K562 (cell line): Measurements from ENCODE around the gene VCX3B. TPM values are rescaled to one million over a fixed set of nuclear protein-coding genes. Genes with fewer than 3 reads are reported as not detected.
"Not testable (repeated sequence)": the region's sequence is repeated elsewhere in the genome, so short reads cannot be mapped to it uniquely, and the experiment has no call there.

Source experiments
- ATAC-seq: fragments of 200-7000 bp; cut with Tn5 transposase; 3 replicates; pipeline ENCODE4 v1.9.1; 2020; ENCODE audit warnings: moderate library complexity
- Bru-seq: library from RNA; stranded (reverse); fragments of 400-500 nt; gene quantifications from one replicate; lab custom pipeline; 2021; lab: Mats Ljungman, UMichigan
- BruChase-seq, 2 experiments: library from RNA; stranded (reverse); fragments of 400-500 nt; gene quantifications; one replicate each; lab custom pipeline; 2021; lab: Mats Ljungman, UMichigan
- BruUV-seq: library from RNA; stranded (reverse); fragments of 400-500 nt; replicated peaks from 2 replicates; lab custom pipeline; 2021; lab: Mats Ljungman, UMichigan
- CTCF ChIA-PET: fragments of 300-600 bp; formaldehyde crosslinking; extraction: SDS; loops from one replicate; lab custom pipeline; 2021; ENCODE audit warnings: low intra/inter-chr PET ratio; lab: Yijun Ruan, JAX
- POLR2A ChIA-PET: fragments of 300-600, 350-650 bp; sonication (Branson Sonifier 250); formaldehyde crosslinking; extraction: SDS; loops from one replicate; lab custom pipeline; 2021; ENCODE audit warnings: antibody characterized with exemption, inconsistent platforms; lab: Yijun Ruan, JAX
- DNase-seq, 4 experiments: peaks; one replicate each; pipeline versions ENCODE4 v3.0.0 to v3.0.0-alpha.2; 2011 to 2018; ENCODE audit warnings: low spot score in 3 of 4, mixed read lengths in 3 of 4; ENCODE audit errors: extremely low read depth in 1 of 4
- FAIRE-seq: peaks from 2 replicates; lab custom pipeline; 2011; peaks lifted over from hg19 to GRCh38; lab: Jason Lieb, UNC
- H2AFZ ChIP-seq: 2 replicates; pipeline ENCODE4 v1.6.0; 2011; ENCODE audit warnings: low read depth, low read length, control low read depth, inconsistent platforms
- H3K27ac ChIP-seq: fragments of 200-600 bp; 3 replicates; pipeline ENCODE4 v1.8.0; 2011; ENCODE audit warnings: low read depth, mild to moderate bottlenecking, control low read depth, inconsistent platforms, low read length, moderate library complexity, mixed read lengths; ENCODE audit errors: extremely low read depth
- H3K27me3 ChIP-seq, 2 experiments: fragments of 300-600 bp in 1 of 2; 2 replicates in 1 of 2; 3 replicates in 1 of 2; pipeline versions ENCODE4 v1.6.0 to v1.8.0; 2011; ENCODE audit warnings: inconsistent platforms in 2 of 2, low read length in 2 of 2, mild to moderate bottlenecking in 1 of 2, mixed read lengths in 1 of 2, moderate library complexity in 1 of 2; ENCODE audit not compliant: control insufficient read depth in 2 of 2, insufficient read depth in 2 of 2
- H3K36me3 ChIP-seq: fragments of 300-600 bp; 3 replicates; pipeline ENCODE4 v1.8.0; 2011; ENCODE audit warnings: mild to moderate bottlenecking, low read length, inconsistent platforms; ENCODE audit not compliant: control insufficient read depth, insufficient read depth
- H3K4me1 ChIP-seq, 2 experiments: fragments of 200-600 bp in 1 of 2; replicated peaks in 1 of 2; 2 replicates in 1 of 2; 3 replicates in 1 of 2; pipeline versions ENCODE4 v1.5.1 to v1.8.0; 2011; ENCODE audit warnings: inconsistent platforms in 2 of 2, low read length in 2 of 2, mild to moderate bottlenecking in 1 of 2, mixed read lengths in 1 of 2, moderate library complexity in 1 of 2; ENCODE audit not compliant: control insufficient read depth in 2 of 2, insufficient read depth in 2 of 2
- H3K4me2 ChIP-seq: 2 replicates; pipeline ENCODE4 v1.6.1; 2011; ENCODE audit warnings: low read length, control low read depth, inconsistent platforms, mixed read lengths; ENCODE audit not compliant: insufficient read depth
- H3K4me3 ChIP-seq: fragments of 200-600 bp; sonication (generic), shearing (Covaris generic); 2 replicates; pipeline ENCODE4 v1.5.1; 2016; ENCODE audit warnings: control low read depth, inconsistent platforms
- H3K79me2 ChIP-seq: fragments of 200-600 bp; 3 replicates; pipeline ENCODE4 v1.8.0; 2011; ENCODE audit warnings: low read length, inconsistent platforms; ENCODE audit not compliant: control insufficient read depth, insufficient read depth
- H3K9ac ChIP-seq, 2 experiments: 2 replicates each; pipeline versions ENCODE4 v1.6.0 to v1.6.1; 2011; ENCODE audit warnings: low read depth in 2 of 2, low read length in 2 of 2, control low read depth in 1 of 2, inconsistent platforms in 1 of 2, mild to moderate bottlenecking in 1 of 2, mixed read lengths in 1 of 2; ENCODE audit not compliant: insufficient read depth in 1 of 2
- H3K9me1 ChIP-seq: one replicate; pipeline ENCODE4 v1.6.0; 2011; ENCODE audit warnings: inconsistent platforms, mild to moderate bottlenecking, low read length, moderate library complexity; ENCODE audit not compliant: control insufficient read depth, insufficient read depth
- H3K9me3 ChIP-seq: replicated peaks from 2 replicates; pipeline ENCODE4 v1.5.1; 2011; ENCODE audit warnings: low read depth, low read length, inconsistent platforms; ENCODE audit not compliant: control insufficient read depth, insufficient read depth
- H4K20me1 ChIP-seq: replicated peaks from 2 replicates; pipeline ENCODE4 v1.6.1; 2011; ENCODE audit warnings: low read length, inconsistent platforms, mixed read lengths; ENCODE audit not compliant: control insufficient read depth, insufficient read depth
- GATAD2A ChIP-seq: fragments of 450-650 bp; IDR thresholded peaks from 2 replicates; pipeline ENCODE4 v1.6.1; 2017
- SP1 ChIP-seq: sonication (generic); formaldehyde crosslinking; IDR thresholded peaks from 2 replicates; pipeline ENCODE4 v1.8.1; 2022; ENCODE audit warnings: mild to moderate bottlenecking, missing genetic modification reagents
- ZBTB12 ChIP-seq: fragments of 250-450 bp; sonication (Bioruptor Pico); IDR thresholded peaks from 2 replicates; pipeline ENCODE4 v1.4.0; 2020
- ZNF717 ChIP-seq: fragments of 250-450 bp; sonication (Bioruptor Pico); IDR thresholded peaks from 2 replicates; pipeline ENCODE4 v1.5.0; 2021
- ZNF79 ChIP-seq: fragments of 250-450 bp; sonication (Bioruptor Pico); IDR thresholded peaks from 2 replicates; pipeline ENCODE4 v1.4.0; 2020; ENCODE audit warnings: low read depth, mild to moderate bottlenecking, moderate library complexity
- ZZZ3 ChIP-seq: fragments of 450-650 bp; IDR thresholded peaks from 2 replicates; pipeline ENCODE4 v1.6.1; 2016; ENCODE audit warnings: antibody characterized with exemption, mild to moderate bottlenecking, moderate library complexity
- WGBS: fragments of 100-300 bp; shearing (Covaris generic); methylation state at CpG from one replicate; pipeline ENCODE4 v1.1.6; 2016; ENCODE audit warnings: low coverage, mixed read lengths; ENCODE audit not compliant: insufficient coverage; ENCODE audit errors: missing lambda C conversion rate; 5-methylcytosine and 5-hydroxymethylcytosine counted together
- in situ Hi-C: fragments of 300-500 bp; cut with MboI; formaldehyde crosslinking; loops from 4 replicates; pipeline ENCODE4 v1.15.0; 2018; ENCODE audit warnings: inconsistent platforms, mixed read lengths
- intact Hi-C: fragments of 100-400 bp; cut with micrococcal nuclease; formaldehyde crosslinking; loops from 2 replicates; pipeline ENCODE4 v1.14.2; 2022
- long read RNA-seq, 3 experiments: library from polyadenylated mRNA in 2 of 3; library from RNA in 1 of 3; unstranded in 2 of 3; stranded (forward) in 1 of 3; transcript quantifications; one replicate each; pipeline ENCODE4 v2.0.0, GENCODE V29; 2019 to 2022
- polyA minus RNA-seq, 3 experiments: library from RNA; depleted of rRNA, polyadenylated mRNA; stranded (reverse); fragments of >200 nt; gene quantifications; 2 replicates each; pipeline ENCODE4 v1.2.3, GENCODE V29; 2011
- polyA plus RNA-seq, 8 experiments: library from polyadenylated mRNA; depleted of rRNA in 4 of 8; stranded (reverse) in 5 of 8; unstranded in 3 of 8; fragments of >200 nt; fragmentation: Nextera tagmentation in 2 of 8; fragmentation: Illumina TruSeq in 1 of 8; extraction: Ambion mirVana in 2 of 8; extraction: Trizol in 1 of 8; gene quantifications; 2 replicates each; pipeline versions ENCODE4 v1.2.1 to v1.2.3, GENCODE V29; 2011 to 2014; ENCODE audit warnings: inconsistent platforms in 1 of 8, missing spikeins in 1 of 8
- total RNA-seq, 7 experiments: library from RNA; depleted of rRNA in 6 of 7; stranded (reverse); fragments of >200 nt in 6 of 7; fragmentation: Illumina TruSeq in 2 of 7; extraction: Trizol in 2 of 7; gene quantifications; 2 replicates each; pipeline versions ENCODE4 v1.2.1 to v1.2.3, GENCODE V29; 2011 to 2021; ENCODE audit warnings: low replicate concordance in 1 of 7
- TF ChIP-seq, protein P1 (sequence below): fragments of 250-450 bp; sonication (Bioruptor Pico); IDR thresholded peaks from 2 replicates; pipeline ENCODE4 v1.8.0; 2021; ENCODE audit warnings: moderate library complexity, mild to moderate bottlenecking, inconsistent platforms

The VCX3B gene
- total RNA-seq (2011; cell fraction: chromatin; rRNA removed; ENCODE audit: low replicate concordance), result not detected in 2 replicates
- total RNA-seq (2011; cell fraction: nucleolus; rRNA removed), result 0.50 and 0.66 TPM in 2 replicates
- total RNA-seq (2011; cell fraction: nucleoplasm; rRNA removed), result not detected in 2 replicates
- total RNA-seq (2014; rRNA removed) (2.1 and 2.7 TPM in 2 replicates), total RNA-seq (2014; rRNA removed; fragmentation: Illumina TruSeq; extraction: Trizol) (3.6 and 5.5 TPM in 2 replicates), total RNA-seq (2015; rRNA removed; fragmentation: Illumina TruSeq; extraction: Trizol) (11.6 and 14.6 TPM in 2 replicates), total RNA-seq (2021) (2.6 and 4.4 TPM in 2 replicates), polyA plus RNA-seq (2011; rRNA removed) (0.60 and 1.7 TPM in 2 replicates), polyA plus RNA-seq (2014; fragmentation: Illumina TruSeq; extraction: Trizol) (3.2 and 4.3 TPM in 2 replicates), polyA plus RNA-seq (2014; fragmentation: Nextera tagmentation; extraction: Ambion mirVana) (under 1 TPM; 0.27 to 0.35 TPM), polyA plus RNA-seq (2014; rRNA removed) (3.0 and 3.2 TPM in 2 replicates), polyA minus RNA-seq (2011; rRNA and poly(A)+ RNA removed) (1.2 and 5.6 TPM in 2 replicates), Bru-seq, nascent RNA (percentile 29 among the genes with signal in this experiment), BruChase-seq, experiment 1, labeled RNA remaining after a 2-hour chase (percentile 44 among the genes with signal in this experiment), BruChase-seq, experiment 2, labeled RNA remaining after a 6-hour chase (percentile 49 among the genes with signal in this experiment)
- polyA plus RNA-seq (2011; cell fraction: cytosol; rRNA removed), result 0.78 and 0.88 TPM in 2 replicates
- polyA plus RNA-seq (2011; cell fraction: nucleus; rRNA removed), result 0.29 and 0.40 TPM in 2 replicates
- 17.3 and 21.1 TPM in 2 replicates for polyA plus RNA-seq (2012)
- 2.3 TPM in 1 of 2 replicates, not detected in the other for polyA minus RNA-seq (2011; cell fraction: cytosol; rRNA and poly(A)+ RNA removed)
- polyA minus RNA-seq (2011; cell fraction: nucleus; rRNA and poly(A)+ RNA removed), result not detected in 2 replicates
- long read RNA-seq, experiment 1, result 0 reads
- long read RNA-seq, experiment 2, result 0 reads
- long read RNA-seq, experiment 3, result 0 reads

- not testable (repeated sequence) for H3K79me2 ChIP-seq
Observed at GRCh38 chrX:8464530-8464929, at the start of gene VCX3B. Gene VCX3B (plus strand): TSS chrX:8464830. CDS start chrX:8465451, 621 bp downstream.

DNA sequence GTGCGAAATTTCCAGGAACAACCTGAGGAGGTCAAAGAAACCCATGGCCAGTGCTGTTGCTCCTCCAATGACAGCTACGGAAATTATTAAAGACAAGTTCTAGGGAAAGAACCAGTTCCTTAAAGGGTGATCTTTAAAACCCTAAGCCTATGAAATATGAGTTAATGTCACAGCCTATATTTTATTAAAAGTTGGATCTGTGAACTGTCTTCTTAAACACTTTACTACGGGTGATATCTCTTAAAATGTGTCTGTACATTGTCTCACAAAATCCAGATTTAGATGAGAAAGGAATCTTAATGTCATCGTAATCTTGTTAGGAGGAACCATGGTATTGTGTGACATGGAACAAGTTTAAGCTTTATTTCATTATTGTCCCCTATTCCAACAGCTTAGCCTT is 46.3 kb upstream of the VCX3B start:
- DNase-seq (no peak), FAIRE-seq (no peak), ATAC-seq (no peak)
- H4K20me1 ChIP-seq, result no peaks in the 10 kb centered on the region
- H3K4me1 ChIP-seq, result no peaks in the 10 kb centered on the region
- no peak overlapping the region for H3K9ac ChIP-seq
- no peaks in the 10 kb centered on the region for H3K9me1 ChIP-seq
- ChIA-PET POLR2A (no interaction called here), CTCF (no interaction called here)
- H3K4me3 ChIP-seq, result no peak overlapping the region
- TF ChIP-seq ZNF79 (CRISPR knock-in tag), result no peak
- TF ChIP-seq, protein P1, sequence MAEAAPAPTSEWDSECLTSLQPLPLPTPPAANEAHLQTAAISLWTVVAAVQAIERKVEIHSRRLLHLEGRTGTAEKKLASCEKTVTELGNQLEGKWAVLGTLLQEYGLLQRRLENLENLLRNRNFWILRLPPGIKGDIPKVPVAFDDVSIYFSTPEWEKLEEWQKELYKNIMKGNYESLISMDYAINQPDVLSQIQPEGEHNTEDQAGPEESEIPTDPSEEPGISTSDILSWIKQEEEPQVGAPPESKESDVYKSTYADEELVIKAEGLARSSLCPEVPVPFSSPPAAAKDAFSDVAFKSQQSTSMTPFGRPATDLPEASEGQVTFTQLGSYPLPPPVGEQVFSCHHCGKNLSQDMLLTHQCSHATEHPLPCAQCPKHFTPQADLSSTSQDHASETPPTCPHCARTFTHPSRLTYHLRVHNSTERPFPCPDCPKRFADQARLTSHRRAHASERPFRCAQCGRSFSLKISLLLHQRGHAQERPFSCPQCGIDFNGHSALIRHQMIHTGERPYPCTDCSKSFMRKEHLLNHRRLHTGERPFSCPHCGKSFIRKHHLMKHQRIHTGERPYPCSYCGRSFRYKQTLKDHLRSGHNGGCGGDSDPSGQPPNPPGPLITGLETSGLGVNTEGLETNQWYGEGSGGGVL, result no peak
- no peak for TF ChIP-seq GATAD2A
- no peak for TF ChIP-seq ZBTB12 (CRISPR knock-in tag)
- TF ChIP-seq SP1 (CRISPR knock-in tag), result no peak
- TF ChIP-seq ZZZ3, result no peak
- TF ChIP-seq ZNF717, result no peak
- intact Hi-C loops (no loop called here), in situ Hi-C loops (no loop called here)
- no peaks in the 10 kb centered on the region for H3K36me3 ChIP-seq
- no peak overlapping the region for H3K4me2 ChIP-seq
- H3K27ac ChIP-seq, result no peak overlapping the region
- BruUV-seq, result no TSS peak
- no peaks in the 10 kb centered on the region for H3K9me3 ChIP-seq
- WGBS, result 0% methylated on average over 2 of the region's 4 CpGs
- no peaks in the 10 kb centered on the region for H3K79me2 ChIP-seq
- no peaks in the 10 kb centered on the region for H3K27me3 ChIP-seq
- H2AFZ ChIP-seq, result no peak overlapping the region

More at GRCh38 chrX:8464530-8464929, at the start of gene VCX3B:
- in situ Hi-C loops, H4K20me1 ChIP-seq, H3K9me3 ChIP-seq, intact Hi-C loops, FAIRE-seq, ATAC-seq, POLR2A ChIA-PET, H3K9ac ChIP-seq, H3K27ac ChIP-seq, H3K4me1 ChIP-seq, DNase-seq, H3K36me3 ChIP-seq, H3K4me3 ChIP-seq, H3K27me3 ChIP-seq, BruUV-seq, H2AFZ ChIP-seq, H3K4me2 ChIP-seq, H3K9me1 ChIP-seq, CTCF ChIA-PET: not testable (repeated sequence)
- WGBS, result 0% methylated on average over 1 of the region's 3 CpGs
